K562 (cell line): ENCODE data around the gene ZNF649. TPM values are rescaled to one million over a fixed set of nuclear protein-coding genes. Genes with fewer than 3 reads are reported as not detected.

ENCODE experiments used
- ATF7 ChIP-seq: fragments of 450-650 bp; IDR thresholded peaks from 2 replicates; pipeline ENCODE4 v1.7.1; 2014; ENCODE audit warnings: mild to moderate bottlenecking, moderate library complexity
- CBX2 ChIP-seq: fragments of 200-600 bp; sonication (generic); IDR thresholded peaks from one replicate; pipeline ENCODE4 v1.6.1; 2012; ENCODE audit warnings: mild to moderate bottlenecking, low read length, inconsistent platforms; ENCODE audit not compliant: insufficient read depth, poor library complexity, severe bottlenecking
- COPS2 ChIP-seq: fragments of 450-650 bp; conservative IDR thresholded peaks from 2 replicates; pipeline ENCODE4 v1.6.1; 2016; ENCODE audit warnings: mild to moderate bottlenecking, moderate library complexity
- EP400 ChIP-seq: fragments of 450-650 bp; IDR thresholded peaks from 2 replicates; pipeline ENCODE4 v1.6.1; 2017; ENCODE audit warnings: antibody characterized with exemption, mild to moderate bottlenecking, moderate library complexity
- GTF2F1 ChIP-seq: IDR thresholded peaks from 2 replicates; pipeline ENCODE4 v1.6.1; 2011; ENCODE audit warnings: low read depth, low read length, improper control_type of control experiment
- HMGN3 ChIP-seq: IDR thresholded peaks from 2 replicates; pipeline ENCODE4 v1.6.1; 2011; ENCODE audit warnings: borderline replicate concordance, low read depth, mild to moderate bottlenecking, mixed read lengths, low read length; ENCODE audit not compliant: insufficient read length; ENCODE audit errors: extremely low read depth
- HNRNPK ChIP-seq: fragments of 200-400 bp; formaldehyde crosslinking; IDR thresholded peaks from one replicate; pipeline ENCODE4 v1.6.1; 2018; ENCODE audit warnings: mild to moderate bottlenecking, low read depth, low read length; ENCODE audit not compliant: poor library complexity, severe bottlenecking
- HNRNPUL1 ChIP-seq: fragments of 200-400 bp; formaldehyde crosslinking; IDR thresholded peaks from 2 replicates; pipeline ENCODE4 v1.6.1; 2017; ENCODE audit warnings: low read length
- MAFK ChIP-seq: IDR thresholded peaks from 2 replicates; pipeline ENCODE4 v1.6.1; 2011; ENCODE audit warnings: low read length, improper control_type of control experiment
- NCOR1 ChIP-seq: fragments of 450-650 bp; IDR thresholded peaks from 2 replicates; pipeline ENCODE4 v1.6.1; 2016; ENCODE audit warnings: mild to moderate bottlenecking, moderate library complexity
- POLR3A ChIP-seq: IDR thresholded peaks from 2 replicates; pipeline ENCODE4 v1.6.1; 2011; ENCODE audit warnings: borderline replicate concordance, mild to moderate bottlenecking, moderate library complexity; ENCODE audit not compliant: insufficient read length, insufficient read depth; ENCODE audit errors: extremely low read depth
- SETDB1 ChIP-seq: IDR thresholded peaks from one replicate; pipeline ENCODE4 v1.6.1; 2012; ENCODE audit warnings: low read length, control low read depth, inconsistent platforms
- STAG1 ChIP-seq: sonication (generic); formaldehyde crosslinking; IDR thresholded peaks from 2 replicates; pipeline ENCODE4 v1.5.0; 2020; ENCODE audit warnings: missing genetic modification reagents, borderline replicate concordance
- XRCC3 ChIP-seq: fragments of 450-650 bp; IDR thresholded peaks from 2 replicates; pipeline ENCODE4 v1.6.1; 2017; ENCODE audit warnings: mild to moderate bottlenecking, moderate library complexity
- ZBTB8A ChIP-seq: fragments of 450-650 bp; IDR thresholded peaks from 2 replicates; pipeline ENCODE4 v1.6.1; 2018; ENCODE audit warnings: mild to moderate bottlenecking, moderate library complexity; ENCODE audit not compliant: partially characterized antibody
- ZFPM2 ChIP-seq: fragments of 250-450 bp; sonication (Bioruptor Pico); IDR thresholded peaks from 2 replicates; pipeline ENCODE4 v1.5.1; 2022; ENCODE audit warnings: mild to moderate bottlenecking
- ZNF217 ChIP-seq: sonication (generic); formaldehyde crosslinking; IDR thresholded peaks from 2 replicates; pipeline ENCODE4 v1.8.0; 2022; ENCODE audit warnings: mild to moderate bottlenecking, missing genetic modification reagents
- ZNF444 ChIP-seq: fragments of 250-450 bp; sonication (Bioruptor Pico); IDR thresholded peaks from 2 replicates; pipeline ENCODE4 v1.4.0; 2020; ENCODE audit warnings: mild to moderate bottlenecking, moderate library complexity
- polyA plus RNA-seq, 8 experiments: library from polyadenylated mRNA; depleted of rRNA in 4 of 8; stranded (reverse) in 5 of 8; unstranded in 3 of 8; fragments of >200 nt; fragmentation: Nextera tagmentation in 2 of 8; fragmentation: Illumina TruSeq in 1 of 8; extraction: Ambion mirVana in 2 of 8; extraction: Trizol in 1 of 8; gene quantifications; 2 replicates each; pipeline versions ENCODE4 v1.2.1 to v1.2.3, GENCODE V29; 2011 to 2014; ENCODE audit warnings: inconsistent platforms in 1 of 8, missing spikeins in 1 of 8
- total RNA-seq, 7 experiments: library from RNA; depleted of rRNA in 6 of 7; stranded (reverse); fragments of >200 nt in 6 of 7; fragmentation: Illumina TruSeq in 2 of 7; extraction: Trizol in 2 of 7; gene quantifications; 2 replicates each; pipeline versions ENCODE4 v1.2.1 to v1.2.3, GENCODE V29; 2011 to 2021; ENCODE audit warnings: low replicate concordance in 1 of 7
- TF ChIP-seq, protein P1 (sequence below): sonication (generic); formaldehyde crosslinking; IDR thresholded peaks from 2 replicates; pipeline ENCODE4 v1.8.0; 2022; ENCODE audit warnings: mild to moderate bottlenecking, missing genetic modification reagents
- TF ChIP-seq, protein P2 (sequence below): fragments of 250-450 bp; sonication (Bioruptor Pico); IDR thresholded peaks from 2 replicates; pipeline ENCODE4 v1.4.0; 2020; ENCODE audit warnings: mild to moderate bottlenecking
- TF ChIP-seq, protein P3 (sequence below), 3 experiments: fragments of 200-800 bp in 1 of 3; sonication (Bioruptor generic) in 1 of 3; sonication (generic) in 1 of 3; formaldehyde crosslinking in 1 of 3; IDR thresholded peaks; 2 replicates each; pipeline versions ENCODE4 v1.6.1 to v1.8.0; 2016 to 2022; ENCODE audit warnings: mild to moderate bottlenecking in 2 of 3, missing compliant biosample characterization in 2 of 3, missing genetic modification characterization in 2 of 3, missing genetic modification reagents in 1 of 3

The ZNF649 gene
- total and polyA plus RNA-seq, 9 of the 15 experiments (the other 6 are each of a cell fraction or from before 2014, with no cell fraction given): 1.4 to 14.9 (median 8.3) TPM

DNA sequence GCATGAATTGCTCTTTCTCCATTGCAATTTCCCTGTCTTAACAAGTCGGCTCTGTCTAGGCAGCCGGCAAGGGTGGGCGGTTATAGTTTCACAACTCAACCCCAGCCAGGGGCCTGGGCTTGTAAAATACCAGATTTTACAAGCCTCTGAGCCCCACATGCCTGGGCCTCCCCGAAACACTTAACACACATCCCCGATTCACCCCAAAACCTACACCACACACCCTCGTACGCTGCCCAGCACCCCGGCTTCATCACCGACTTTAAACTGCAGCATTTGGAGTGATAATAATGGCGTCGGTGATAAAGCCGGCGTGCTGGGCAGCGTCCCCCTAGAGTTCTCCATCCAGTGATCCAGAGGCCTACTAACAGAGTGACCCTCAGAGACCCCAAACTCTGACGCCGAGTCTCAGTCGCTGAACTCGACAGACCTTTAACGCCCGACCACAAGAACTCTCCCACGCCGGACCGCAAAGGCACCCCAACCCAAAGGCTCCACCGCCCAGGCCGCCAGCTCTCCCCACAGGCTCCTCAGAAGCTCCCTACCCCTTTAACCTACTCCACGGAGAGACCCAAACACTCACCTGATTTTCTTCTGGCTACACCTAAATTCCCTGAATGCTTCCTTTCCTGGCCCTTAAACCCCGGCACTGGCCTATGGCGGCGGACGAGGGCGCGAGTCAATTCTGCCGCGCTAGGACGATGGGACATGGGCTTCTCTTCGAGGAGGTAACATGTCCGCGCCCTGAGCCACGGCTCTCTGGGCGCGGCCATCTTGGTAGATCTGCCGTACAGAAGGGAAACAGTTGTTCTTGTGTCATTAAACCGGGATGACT lies at the start of gene ZNF649 (continued):
- TF ChIP-seq, protein P1, sequence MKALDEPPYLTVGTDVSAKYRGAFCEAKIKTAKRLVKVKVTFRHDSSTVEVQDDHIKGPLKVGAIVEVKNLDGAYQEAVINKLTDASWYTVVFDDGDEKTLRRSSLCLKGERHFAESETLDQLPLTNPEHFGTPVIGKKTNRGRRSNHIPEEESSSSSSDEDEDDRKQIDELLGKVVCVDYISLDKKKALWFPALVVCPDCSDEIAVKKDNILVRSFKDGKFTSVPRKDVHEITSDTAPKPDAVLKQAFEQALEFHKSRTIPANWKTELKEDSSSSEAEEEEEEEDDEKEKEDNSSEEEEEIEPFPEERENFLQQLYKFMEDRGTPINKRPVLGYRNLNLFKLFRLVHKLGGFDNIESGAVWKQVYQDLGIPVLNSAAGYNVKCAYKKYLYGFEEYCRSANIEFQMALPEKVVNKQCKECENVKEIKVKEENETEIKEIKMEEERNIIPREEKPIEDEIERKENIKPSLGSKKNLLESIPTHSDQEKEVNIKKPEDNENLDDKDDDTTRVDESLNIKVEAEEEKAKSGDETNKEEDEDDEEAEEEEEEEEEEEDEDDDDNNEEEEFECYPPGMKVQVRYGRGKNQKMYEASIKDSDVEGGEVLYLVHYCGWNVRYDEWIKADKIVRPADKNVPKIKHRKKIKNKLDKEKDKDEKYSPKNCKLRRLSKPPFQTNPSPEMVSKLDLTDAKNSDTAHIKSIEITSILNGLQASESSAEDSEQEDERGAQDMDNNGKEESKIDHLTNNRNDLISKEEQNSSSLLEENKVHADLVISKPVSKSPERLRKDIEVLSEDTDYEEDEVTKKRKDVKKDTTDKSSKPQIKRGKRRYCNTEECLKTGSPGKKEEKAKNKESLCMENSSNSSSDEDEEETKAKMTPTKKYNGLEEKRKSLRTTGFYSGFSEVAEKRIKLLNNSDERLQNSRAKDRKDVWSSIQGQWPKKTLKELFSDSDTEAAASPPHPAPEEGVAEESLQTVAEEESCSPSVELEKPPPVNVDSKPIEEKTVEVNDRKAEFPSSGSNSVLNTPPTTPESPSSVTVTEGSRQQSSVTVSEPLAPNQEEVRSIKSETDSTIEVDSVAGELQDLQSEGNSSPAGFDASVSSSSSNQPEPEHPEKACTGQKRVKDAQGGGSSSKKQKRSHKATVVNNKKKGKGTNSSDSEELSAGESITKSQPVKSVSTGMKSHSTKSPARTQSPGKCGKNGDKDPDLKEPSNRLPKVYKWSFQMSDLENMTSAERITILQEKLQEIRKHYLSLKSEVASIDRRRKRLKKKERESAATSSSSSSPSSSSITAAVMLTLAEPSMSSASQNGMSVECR (CRISPR knock-in tag): peak; percentile 50; the same call in 1 of the 2 replicates
- no peak for TF ChIP-seq MAFK
- TF ChIP-seq ZFPM2 (CRISPR knock-in tag): no peak
- no peak for TF ChIP-seq GTF2F1
- no peak for TF ChIP-seq ZBTB8A
- TF ChIP-seq ZNF444 (CRISPR knock-in tag): no peak
- peak; percentile 51 for TF ChIP-seq ATF7
- no peak for TF ChIP-seq SETDB1
- TF ChIP-seq ZNF217: no peak
- 0 out of 2 replicates have a peak, but pooled peaks have one; percentile 32 for TF ChIP-seq NCOR1
- no peak for TF ChIP-seq XRCC3
- TF ChIP-seq EP400: peak; percentile 82
- TF ChIP-seq CBX2: no peak
- no peak for TF ChIP-seq HNRNPK
- no peak for TF ChIP-seq POLR3A
- no peak for TF ChIP-seq HNRNPUL1
- TF ChIP-seq COPS2: no peak
- TF ChIP-seq HMGN3: no peak
- no peak for TF ChIP-seq STAG1
- TF ChIP-seq, protein P2, sequence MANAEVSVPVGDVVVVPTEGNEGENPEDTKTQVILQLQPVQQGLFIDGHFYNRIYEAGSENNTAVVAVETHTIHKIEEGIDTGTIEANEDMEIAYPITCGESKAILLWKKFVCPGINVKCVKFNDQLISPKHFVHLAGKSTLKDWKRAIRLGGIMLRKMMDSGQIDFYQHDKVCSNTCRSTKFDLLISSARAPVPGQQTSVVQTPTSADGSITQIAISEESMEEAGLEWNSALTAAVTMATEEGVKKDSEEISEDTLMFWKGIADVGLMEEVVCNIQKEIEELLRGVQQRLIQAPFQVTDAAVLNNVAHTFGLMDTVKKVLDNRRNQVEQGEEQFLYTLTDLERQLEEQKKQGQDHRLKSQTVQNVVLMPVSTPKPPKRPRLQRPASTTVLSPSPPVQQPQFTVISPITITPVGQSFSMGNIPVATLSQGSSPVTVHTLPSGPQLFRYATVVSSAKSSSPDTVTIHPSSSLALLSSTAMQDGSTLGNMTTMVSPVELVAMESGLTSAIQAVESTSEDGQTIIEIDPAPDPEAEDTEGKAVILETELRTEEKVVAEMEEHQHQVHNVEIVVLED (CRISPR knock-in tag): peak; percentile 42; the same call in 1 of the 2 replicates
- TF ChIP-seq, protein P3, sequence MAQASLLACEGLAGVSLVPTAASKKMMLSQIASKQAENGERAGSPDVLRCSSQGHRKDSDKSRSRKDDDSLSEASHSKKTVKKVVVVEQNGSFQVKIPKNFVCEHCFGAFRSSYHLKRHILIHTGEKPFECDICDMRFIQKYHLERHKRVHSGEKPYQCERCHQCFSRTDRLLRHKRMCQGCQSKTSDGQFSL (CRISPR knock-in tag; IDR thresholded peaks at IDR 0.05): no peak
- TF ChIP-seq, protein P3 (tag; IDR thresholded peaks at IDR 0.05): no peak
